Skeletal muscle satellite cell (primary cell): ENCODE results near the gene CFAP210.

Source experiments
- H3K27me3 ChIP-seq: 2 replicates; pipeline ENCODE4 v1.7.0; 2013; ENCODE audit warnings: low read length; ENCODE audit not compliant: control insufficient read depth, insufficient read depth
- H3K36me3 ChIP-seq: 2 replicates; pipeline ENCODE4 v1.7.0; 2013; ENCODE audit warnings: mild to moderate bottlenecking, control low read depth, low read length; ENCODE audit not compliant: insufficient read depth
- H3K4me1 ChIP-seq: 2 replicates; pipeline ENCODE4 v1.7.0; 2013; ENCODE audit warnings: low read length; ENCODE audit not compliant: control insufficient read depth, insufficient read depth
- H3K4me2 ChIP-seq: 2 replicates; pipeline ENCODE4 v1.7.0; 2013; ENCODE audit warnings: mild to moderate bottlenecking, low read length
- H3K4me3 ChIP-seq: 2 replicates; pipeline ENCODE4 v1.7.0; 2013; ENCODE audit warnings: low read length
- H3K9ac ChIP-seq: 2 replicates; pipeline ENCODE4 v1.7.0; 2013; ENCODE audit warnings: mild to moderate bottlenecking, low read depth, low read length, moderate library complexity
- H3K9me3 ChIP-seq: replicated peaks from 2 replicates; pipeline ENCODE4 v1.7.0; 2013; ENCODE audit warnings: mild to moderate bottlenecking, control low read depth, low read length

Gene CFAP210

DNA sequence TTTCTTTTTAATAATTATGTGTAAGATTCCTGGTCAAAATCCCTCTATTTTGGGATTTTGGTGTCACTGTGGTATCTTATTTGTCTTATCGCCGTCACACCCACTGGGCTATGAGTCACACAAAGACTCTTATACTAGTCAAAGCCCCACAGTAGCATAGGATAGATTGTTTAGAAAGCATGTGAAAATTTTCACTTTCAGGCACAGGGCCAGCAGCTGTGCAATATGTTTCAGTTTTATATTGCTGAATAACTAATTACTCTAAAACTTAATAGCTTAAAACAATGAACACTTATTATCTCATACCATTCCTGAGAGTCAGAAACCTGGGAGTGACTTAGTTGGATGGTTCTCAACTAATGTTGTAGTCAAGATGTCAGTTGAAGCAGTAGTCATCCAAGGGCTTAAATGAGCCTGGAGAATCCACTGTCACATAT lies 24.0 kb downstream of the CFAP210 start:
- Histone ChIP-seq H3K36me3 (no peaks in the 10 kb centered on the region), H3K4me2 (no peak overlapping the region), H3K4me3 (no peak overlapping the region), H3K27me3 (no peaks in the 10 kb centered on the region), H3K9ac (no peak overlapping the region), H3K4me1 (no peaks in the 10 kb centered on the region), H3K9me3 (no peaks in the 10 kb centered on the region)

DNA sequence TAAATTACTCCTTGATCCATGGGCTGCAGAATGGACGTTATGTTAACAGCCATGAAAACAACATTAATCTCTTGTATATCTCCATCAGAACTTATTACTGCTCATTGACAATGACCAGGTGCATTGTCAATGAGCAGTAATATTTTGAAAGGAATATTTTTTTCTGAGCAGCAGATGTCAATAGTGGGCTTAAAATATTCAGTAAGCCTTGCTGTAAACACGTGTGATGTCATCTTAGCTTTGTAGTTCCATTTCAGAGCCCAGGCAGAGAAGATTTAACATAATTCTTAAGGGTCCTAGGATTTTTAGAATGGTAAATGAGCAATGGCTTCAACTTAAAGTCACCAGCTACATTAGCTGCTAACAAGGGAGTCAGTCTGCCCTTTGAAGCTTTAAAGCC lies 26.6 kb downstream of the CFAP210 start:
- no peaks in the 10 kb centered on the region for H3K27me3 ChIP-seq
- H3K9me3 ChIP-seq, result no peaks in the 10 kb centered on the region
- H3K36me3 ChIP-seq, result no peaks in the 10 kb centered on the region
- no peak overlapping the region for H3K9ac ChIP-seq
- H3K4me2 ChIP-seq, result no peak overlapping the region
- H3K4me1 ChIP-seq, result no peaks in the 10 kb centered on the region
- no peak overlapping the region for H3K4me3 ChIP-seq

DNA sequence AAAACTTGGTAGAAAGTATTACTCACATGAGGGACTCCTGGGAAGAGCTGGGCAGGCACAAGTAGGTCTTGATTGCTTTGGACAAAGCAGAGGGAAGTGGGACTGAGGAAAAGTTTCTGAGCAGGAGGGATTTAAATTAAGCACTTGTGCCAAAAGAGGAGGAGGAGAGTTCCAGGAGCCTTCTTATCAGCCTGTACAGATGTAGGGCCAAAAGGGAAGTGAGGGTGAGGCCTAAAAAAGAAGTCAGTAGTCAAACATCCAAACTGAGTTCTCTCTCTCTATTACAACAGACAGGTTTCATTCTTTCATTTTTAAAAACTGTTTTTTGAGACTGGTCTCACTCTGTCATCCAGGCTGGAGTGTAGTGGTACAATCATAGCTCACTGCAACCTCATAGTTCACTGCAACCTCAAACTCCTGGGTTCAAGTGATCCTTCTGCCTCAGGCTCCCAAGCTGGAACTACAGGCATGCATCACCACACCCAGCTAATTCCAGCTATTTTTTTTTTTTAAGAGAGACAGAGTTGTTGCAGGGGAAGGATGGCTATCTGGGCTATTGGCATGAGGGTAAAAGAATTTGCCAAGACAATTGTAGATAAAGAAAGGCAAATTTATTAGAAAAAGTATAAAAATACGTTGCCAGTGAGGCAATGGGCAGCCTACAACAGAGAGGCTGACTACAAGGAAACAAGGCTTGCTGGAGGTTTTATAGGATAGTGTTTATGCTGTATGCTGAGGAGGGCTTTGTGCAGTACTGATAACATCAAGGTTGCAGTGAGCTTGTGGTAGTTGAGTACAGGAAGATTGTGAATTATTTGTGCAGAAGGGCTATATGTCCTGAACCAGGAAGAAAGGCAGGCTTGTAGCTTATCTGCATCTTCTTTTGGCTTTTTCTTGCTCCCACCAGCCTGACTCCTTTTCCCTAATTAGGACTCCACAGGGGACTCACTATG lies 29.0 kb downstream of the CFAP210 start:
- Histone ChIP-seq H3K4me3 (no peak overlapping the region), H3K27me3 (no peaks in the 10 kb centered on the region), H3K9me3 (no peaks in the 10 kb centered on the region), H3K9ac (no peak overlapping the region), H3K36me3 (no peaks in the 10 kb centered on the region), H3K4me1 (no peaks in the 10 kb centered on the region), H3K4me2 (no peak overlapping the region)

DNA sequence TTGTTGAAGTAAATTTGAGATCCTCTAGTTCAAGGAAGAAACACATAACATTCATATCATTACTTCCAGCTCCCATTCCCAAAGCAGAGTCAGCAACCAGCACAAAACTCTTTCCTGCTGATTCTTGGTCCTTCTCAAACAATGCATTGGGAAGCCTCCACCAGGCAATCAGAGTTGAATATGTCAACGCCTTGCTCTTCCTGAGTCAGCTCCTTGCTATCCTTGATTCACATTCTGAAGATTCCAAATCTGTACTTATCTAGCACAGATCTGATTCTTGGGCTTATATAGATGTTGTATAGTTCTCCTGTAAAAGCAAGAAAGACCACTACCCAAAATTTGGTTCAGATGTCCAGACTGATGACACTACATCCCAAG lies 29.6 kb downstream of the CFAP210 start:
- Histone ChIP-seq H3K9me3 (no peaks in the 10 kb centered on the region), H3K9ac (no peak overlapping the region), H3K4me3 (no peak overlapping the region), H3K27me3 (no peaks in the 10 kb centered on the region), H3K4me2 (no peak overlapping the region), H3K36me3 (no peaks in the 10 kb centered on the region), H3K4me1 (no peaks in the 10 kb centered on the region)

DNA sequence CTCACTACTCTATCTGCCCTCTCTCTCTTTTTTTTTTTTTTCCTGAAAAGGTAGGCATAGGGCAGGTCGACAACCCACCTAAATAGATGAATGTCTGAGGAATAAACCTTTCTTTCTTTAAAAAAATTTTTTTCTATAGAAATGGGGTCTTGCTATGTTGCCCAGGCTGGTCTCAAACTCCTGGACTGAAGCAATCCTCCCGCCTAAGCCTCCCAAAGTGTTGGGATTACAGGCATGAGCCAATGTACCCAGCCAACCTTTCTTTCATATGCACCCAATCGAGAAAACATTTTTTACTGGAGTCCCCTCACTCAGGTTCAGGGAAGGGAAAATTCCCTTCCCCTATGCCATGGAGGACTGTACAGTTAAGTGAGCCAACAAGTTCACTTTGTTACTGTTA lies 31.0 kb downstream of the CFAP210 start:
- Histone ChIP-seq H3K4me3 (no peak overlapping the region), H3K9me3 (no peaks in the 10 kb centered on the region), H3K4me2 (no peak overlapping the region), H3K9ac (no peak overlapping the region), H3K4me1 (no peaks in the 10 kb centered on the region), H3K36me3 (no peaks in the 10 kb centered on the region), H3K27me3 (no peaks in the 10 kb centered on the region)

DNA sequence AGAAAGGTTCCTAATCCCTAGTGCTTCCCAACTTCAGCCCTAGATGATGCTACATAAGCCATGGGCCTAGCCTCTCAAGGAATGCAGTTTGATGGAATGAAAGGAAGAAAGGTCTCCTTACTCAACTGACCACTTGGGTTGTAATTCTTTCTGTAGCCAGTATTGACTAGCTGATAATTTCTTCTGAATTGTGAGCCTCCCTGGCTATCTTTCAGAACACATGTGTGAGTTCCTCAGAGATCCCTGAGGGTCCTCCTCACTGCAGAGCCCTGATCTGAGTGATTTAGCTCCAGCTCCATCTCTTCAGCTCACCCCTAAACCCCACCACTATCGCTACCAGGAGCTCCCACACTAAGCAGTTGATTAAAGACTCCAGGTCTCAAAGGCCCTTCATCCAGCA lies 31.5 kb downstream of the CFAP210 start:
- Histone ChIP-seq H3K4me2 (no peak overlapping the region), H3K27me3 (no peaks in the 10 kb centered on the region), H3K9me3 (no peaks in the 10 kb centered on the region), H3K4me3 (no peak overlapping the region), H3K9ac (no peak overlapping the region), H3K36me3 (no peaks in the 10 kb centered on the region), H3K4me1 (no peaks in the 10 kb centered on the region)

DNA sequence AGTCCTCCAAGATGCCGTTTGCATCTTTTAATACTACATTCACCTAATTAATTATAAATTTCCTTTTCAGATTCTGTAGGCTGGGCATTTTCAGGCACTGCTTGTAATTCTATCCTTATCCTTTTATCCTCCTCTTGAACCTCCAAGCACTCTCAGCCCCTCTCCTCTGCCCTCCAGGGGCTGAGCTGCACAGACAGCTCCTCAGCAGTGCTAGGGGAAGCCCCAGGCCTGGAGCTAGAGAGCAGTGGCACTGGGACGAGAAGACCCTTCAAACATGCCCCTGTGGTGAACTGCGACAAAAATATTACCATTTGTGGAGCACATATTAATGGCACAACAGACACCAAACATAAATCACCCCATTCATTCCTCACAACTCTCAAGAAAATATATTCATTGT lies 32.9 kb downstream of the CFAP210 start:
- Histone ChIP-seq H3K4me3 (no peak overlapping the region), H3K9me3 (no peaks in the 10 kb centered on the region), H3K4me2 (no peak overlapping the region), H3K4me1 (no peaks in the 10 kb centered on the region), H3K27me3 (no peaks in the 10 kb centered on the region), H3K9ac (no peak overlapping the region), H3K36me3 (no peaks in the 10 kb centered on the region)

DNA sequence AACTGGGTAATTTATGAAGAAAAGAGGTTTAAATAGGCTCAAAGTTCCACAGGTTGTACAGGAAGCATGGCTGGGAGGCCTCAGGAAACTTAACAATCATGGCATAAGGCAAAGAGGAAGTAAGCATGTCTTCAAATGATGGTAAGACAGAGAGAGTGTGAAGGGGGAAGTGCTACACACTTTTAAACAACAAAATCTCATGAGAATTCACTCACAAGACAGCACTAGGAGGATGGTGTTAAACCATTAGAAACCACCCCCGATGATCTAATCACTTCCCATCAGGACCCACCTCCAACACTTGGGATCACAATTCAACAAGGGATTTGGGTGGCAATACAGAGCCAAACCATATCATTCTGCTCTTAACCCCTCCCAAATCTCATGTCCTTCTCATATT lies 34.9 kb downstream of the CFAP210 start:
- no peaks in the 10 kb centered on the region for H3K4me1 ChIP-seq
- no peaks in the 10 kb centered on the region for H3K36me3 ChIP-seq
- no peak overlapping the region for H3K4me2 ChIP-seq
- H3K9ac ChIP-seq, result no peak overlapping the region
- no peak overlapping the region for H3K4me3 ChIP-seq
- no peaks in the 10 kb centered on the region for H3K27me3 ChIP-seq
- no peaks in the 10 kb centered on the region for H3K9me3 ChIP-seq

DNA sequence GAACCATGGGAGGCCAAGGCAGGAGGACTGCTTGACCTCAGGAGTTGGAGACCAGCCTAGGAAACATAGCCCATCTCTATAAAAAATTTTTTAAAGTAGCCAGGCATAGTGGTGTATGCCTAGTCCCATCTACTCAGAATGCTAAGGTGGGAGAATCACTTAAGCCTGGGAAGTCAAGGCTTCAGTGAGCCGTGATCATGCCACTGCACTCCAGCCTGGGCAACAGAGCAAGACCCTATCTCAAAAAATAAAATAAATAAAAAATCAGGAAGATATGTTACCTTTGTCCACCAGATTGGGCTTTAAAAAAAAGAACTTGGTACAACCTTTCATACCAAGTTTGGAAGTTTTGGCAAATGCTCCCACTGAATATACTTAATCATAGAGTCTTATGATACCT lies 35.3 kb downstream of the CFAP210 start:
- Histone ChIP-seq H3K4me1 (no peaks in the 10 kb centered on the region), H3K27me3 (no peaks in the 10 kb centered on the region), H3K36me3 (no peaks in the 10 kb centered on the region), H3K9me3 (no peaks in the 10 kb centered on the region), H3K4me3 (no peak overlapping the region), H3K4me2 (no peak overlapping the region), H3K9ac (no peak overlapping the region)

DNA sequence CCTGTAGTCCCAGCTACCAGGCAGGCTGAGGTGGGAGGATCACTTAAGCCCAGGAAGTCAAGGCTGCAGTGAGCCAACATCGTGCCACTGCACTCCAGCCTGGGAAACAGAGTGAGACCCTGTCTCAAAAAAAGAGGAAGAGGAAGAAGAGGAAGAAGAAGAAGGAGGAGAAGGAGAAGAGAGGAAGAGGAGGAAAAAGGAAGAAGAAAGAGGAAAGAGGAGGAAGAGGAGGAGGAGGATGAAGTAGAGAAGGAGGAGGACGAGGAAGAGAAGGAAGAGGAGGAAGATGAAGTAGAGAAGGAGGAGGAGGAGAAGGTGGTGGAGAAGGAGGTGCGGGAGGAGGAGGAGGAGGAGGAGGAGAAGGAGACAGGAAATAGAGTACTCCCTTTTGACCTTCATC lies 38.0 kb downstream of the CFAP210 start:
- Histone ChIP-seq H3K27me3 (no peaks in the 10 kb centered on the region), H3K9me3 (no peaks in the 10 kb centered on the region), H3K4me2 (no peak overlapping the region), H3K4me1 (no peaks in the 10 kb centered on the region), H3K9ac (no peak overlapping the region), H3K4me3 (no peak overlapping the region), H3K36me3 (no peaks in the 10 kb centered on the region)

DNA sequence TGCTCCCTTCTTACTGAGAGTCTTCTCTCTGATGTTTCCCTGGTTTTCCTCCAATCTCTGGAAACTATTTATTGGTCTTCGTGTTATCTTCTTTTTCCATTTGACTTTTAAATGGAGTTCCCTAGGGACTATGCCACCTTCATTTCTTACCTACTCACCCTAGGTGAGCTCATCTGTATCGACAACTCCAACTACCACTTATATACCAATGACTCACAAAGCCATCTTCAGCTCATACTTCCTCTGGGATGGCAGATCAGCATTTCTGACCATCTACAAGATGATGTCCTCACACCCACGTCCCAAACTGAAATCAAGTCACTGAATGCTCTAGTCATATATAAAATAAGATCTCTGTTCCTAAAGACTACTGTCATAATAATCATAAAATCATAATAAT lies 40.6 kb downstream of the CFAP210 start:
- Histone ChIP-seq H3K4me1 (no peaks in the 10 kb centered on the region), H3K9me3 (no peaks in the 10 kb centered on the region)

DNA sequence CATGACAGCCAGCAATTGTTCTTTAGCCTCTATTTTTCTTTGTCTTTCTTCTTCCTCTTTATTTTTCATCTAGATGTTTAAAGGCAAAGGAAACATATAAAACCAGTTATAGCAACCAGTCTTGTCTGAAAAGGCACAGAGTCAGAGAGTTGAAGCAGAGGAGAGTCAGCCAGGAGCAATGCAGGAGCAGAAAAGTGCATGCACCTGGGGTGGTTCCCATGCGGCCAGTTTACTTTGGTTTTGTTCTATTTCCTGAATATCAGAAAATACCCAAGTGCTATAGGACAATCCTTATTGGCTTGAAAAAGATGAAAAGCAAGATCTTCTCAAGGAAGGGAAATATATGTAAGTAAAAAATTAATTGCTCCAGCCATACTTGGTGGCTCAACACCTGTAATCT lies 44.9 kb downstream of the CFAP210 start:
- H3K4me3 ChIP-seq, result no peak overlapping the region
- no peaks in the 10 kb centered on the region for H3K36me3 ChIP-seq
- H3K9ac ChIP-seq, result no peak overlapping the region
- H3K9me3 ChIP-seq, result no peaks in the 10 kb centered on the region
- H3K27me3 ChIP-seq, result no peaks in the 10 kb centered on the region
- no peak overlapping the region for H3K4me2 ChIP-seq
- no peaks in the 10 kb centered on the region for H3K4me1 ChIP-seq

More for the DNA sequence above, 40.6 kb downstream of the CFAP210 start:
- H3K36me3 ChIP-seq, result no peaks in the 10 kb centered on the region
- no peak overlapping the region for H3K4me3 ChIP-seq
- no peak overlapping the region for H3K4me2 ChIP-seq
- no peak overlapping the region for H3K9ac ChIP-seq
- no peaks in the 10 kb centered on the region for H3K27me3 ChIP-seq
